Kidney capillary endothelial cell (primary cell): ENCODE data around the gene CIITA.
"Not testable (repeated sequence)": the region's sequence is repeated elsewhere in the genome, so short reads cannot be mapped to it uniquely, and the experiment has no call there.

Experiments used
- DNase-seq: peaks from one replicate; pipeline ENCODE4 v3.0.0-alpha.2; 2018; ENCODE audit warnings: low spot score

The CIITA gene

GRCh38 chr16:10937068-10937859, 60.3 kb downstream of the CIITA start:
- peak; percentile 59 for DNase-seq

DNA sequence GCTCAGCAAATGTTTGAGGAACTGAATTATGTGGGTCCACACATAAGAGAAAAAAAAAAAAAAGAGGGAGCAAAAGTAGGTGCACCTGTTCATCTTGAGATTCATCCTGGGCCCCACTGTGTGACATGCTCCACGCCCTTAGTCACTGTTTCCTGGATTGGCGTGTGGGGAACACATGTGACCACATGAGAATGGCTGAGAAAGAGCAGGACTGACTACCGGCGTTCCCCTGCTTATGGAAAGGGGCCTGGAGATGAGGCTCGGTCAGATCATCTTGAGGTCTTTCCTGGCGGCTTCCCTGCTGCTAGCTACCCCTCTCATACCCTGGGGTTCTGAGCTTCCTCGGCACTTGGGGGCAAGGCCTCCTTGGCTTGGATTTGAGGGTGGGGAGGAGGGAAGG, 61.3 kb downstream of the CIITA start:
- DNase-seq: no peak

GRCh38 chr16:10938796-10939648, 62.0 kb downstream of the CIITA start:
- DNase-seq: no peak

- no peak for DNase-seq
These were observed 62.7 kb downstream of the CIITA start for GRCh38 chr16:10939649-10940234.

DNA sequence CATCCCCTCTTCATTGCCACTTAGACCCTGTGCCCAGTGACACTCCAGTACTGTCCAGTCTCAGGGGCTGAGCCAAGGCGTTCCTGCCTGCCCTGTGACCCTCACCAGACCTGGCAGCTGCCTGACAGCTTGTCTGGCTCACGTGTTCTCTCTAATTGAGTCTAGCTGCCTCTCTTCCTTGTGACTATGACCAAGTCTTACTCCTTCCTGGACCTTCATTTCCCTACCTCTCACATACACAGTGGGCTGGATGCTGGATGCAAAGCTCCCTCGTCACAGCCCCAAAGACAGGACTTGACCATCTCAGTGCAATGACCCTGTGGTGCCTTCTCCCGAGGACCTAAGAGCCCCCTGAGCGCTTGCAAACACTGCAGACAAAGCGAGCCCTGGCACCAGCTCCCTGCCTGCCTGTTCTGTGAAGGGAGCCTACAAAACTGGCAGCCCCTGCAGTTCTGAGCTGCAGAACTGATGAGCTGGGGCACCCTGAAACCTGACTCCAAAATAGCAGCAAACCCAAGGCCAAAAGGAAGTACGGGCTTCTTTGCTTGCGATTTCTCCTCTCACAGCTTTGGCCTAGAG, 63.6 kb downstream of the CIITA start:
- DNase-seq: no peak

- DNase-seq: no peak
These were observed 64.3 kb downstream of the CIITA start for GRCh38 chr16:10941127-10941933.

GRCh38 chr16:10941935-10942351, 64.9 kb downstream of the CIITA start:
- DNase-seq: not testable (repeated sequence)

DNA sequence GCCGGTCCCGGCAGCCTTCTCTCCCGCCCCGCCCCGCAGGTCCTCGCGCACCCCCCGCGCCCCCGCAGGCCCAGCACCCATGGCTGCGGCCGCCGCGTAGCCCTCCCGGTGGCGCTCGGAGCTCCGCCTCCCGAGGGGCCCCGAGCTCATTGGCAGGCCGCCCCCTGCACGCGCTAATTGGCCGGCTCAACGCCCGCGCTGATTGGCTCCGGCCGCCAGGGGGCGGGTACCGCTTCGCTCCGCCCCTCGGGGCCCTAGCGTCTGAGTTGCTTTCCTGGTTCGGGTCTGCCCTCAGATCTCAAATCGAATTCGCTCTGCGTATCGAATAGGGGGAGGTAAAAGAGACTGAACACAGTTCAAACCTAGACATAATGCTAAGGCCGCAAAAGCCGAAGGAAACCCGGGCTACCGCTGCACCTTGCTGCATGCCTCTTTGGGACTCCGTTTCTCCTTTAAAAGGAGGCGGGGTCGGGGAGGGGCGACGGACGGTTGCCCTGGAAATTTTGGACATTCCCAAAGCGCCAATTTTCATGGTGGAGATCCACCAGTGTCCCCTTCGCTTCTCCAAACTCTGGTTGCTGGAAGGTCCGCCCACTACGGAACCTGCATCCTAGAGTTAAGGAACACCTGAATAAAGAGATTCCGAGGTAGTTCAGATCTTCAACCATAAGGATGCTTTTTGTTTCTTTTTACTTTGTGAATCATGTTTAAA, 65.5 kb downstream of the CIITA start, which contains the start of gene DEXI:
Gene DEXI, minus strand, starts transcription at position 117 of the 712 bp plus-strand sequence. CDS start 463 bp downstream, outside the sequence.
- peak; percentile 90 for DNase-seq

- DNase-seq: no peak
These were observed 66.0 kb downstream of the CIITA start for GRCh38 chr16:10943064-10943353.

DNA sequence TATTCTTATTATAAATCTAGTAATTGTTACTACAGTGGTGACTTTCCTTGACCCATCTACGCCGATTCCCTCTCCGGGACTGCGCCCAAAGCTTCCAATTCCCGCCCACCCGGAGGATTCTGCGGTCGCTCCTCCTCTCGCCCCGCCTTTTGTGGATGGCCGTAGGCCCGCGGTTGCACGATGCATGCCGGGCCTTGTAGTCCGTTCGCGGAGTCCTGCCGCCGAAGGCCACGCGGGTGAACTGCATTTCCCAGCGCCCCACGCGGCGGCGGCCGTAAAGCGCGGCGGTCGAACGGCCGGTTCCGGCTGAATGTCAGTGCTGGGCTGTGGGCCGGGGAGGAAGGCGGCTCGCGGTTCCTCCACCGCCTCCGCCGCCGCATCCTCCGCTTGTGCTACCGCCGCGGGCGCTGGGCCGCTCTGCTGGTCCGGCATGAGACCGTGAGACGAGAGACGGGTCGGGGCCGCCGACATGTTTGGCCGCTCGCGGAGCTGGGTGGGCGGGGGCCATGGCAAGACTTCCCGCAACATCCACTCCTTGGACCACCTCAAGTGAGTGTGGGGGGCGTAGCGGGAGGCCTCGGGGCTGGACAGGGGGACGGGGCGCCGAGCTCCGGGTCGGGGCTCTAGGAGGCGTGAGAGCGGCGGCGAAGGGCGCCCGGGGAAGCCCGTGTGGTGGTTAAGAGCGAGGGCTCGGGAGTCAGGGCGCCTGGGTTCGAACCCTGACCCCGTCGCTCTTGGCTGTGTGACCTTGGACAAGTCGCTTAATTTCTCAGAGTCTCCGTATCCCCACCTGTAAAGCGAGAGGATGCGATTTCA, 67.5 kb downstream of the CIITA start, which contains the start of gene CLEC16A:
Gene CLEC16A, plus strand, starts transcription at position 316 of the 816 bp plus-strand sequence. Its CDS starts 154 bp downstream, at position 470.
- DNase-seq: peak; percentile 95

- no peak for DNase-seq
These were observed 68.2 kb downstream of the CIITA start for GRCh38 chr16:10945065-10945787.

DNA sequence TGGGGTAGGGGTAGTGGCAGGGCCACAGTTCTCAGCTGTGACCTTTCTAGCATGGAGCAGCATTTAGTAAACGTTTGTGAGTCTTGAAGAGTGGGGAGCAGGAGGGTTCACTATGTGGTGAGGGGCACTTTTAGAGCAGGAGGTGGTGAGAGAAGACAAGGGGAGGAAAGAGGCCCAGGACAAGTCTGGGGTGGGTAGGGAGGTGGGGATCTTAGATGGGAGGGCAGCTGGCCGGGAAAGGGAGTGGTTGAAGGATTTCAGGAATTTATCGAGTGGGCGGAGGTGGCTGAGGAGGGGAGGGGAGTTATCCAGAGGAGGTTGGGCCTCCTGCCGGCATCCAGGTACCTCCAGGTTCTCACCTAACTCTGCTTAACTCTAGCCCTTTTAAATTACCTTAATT, 69.3 kb downstream of the CIITA start:
- DNase-seq: no peak

- no peak for DNase-seq
These were observed 70.3 kb downstream of the CIITA start for GRCh38 chr16:10947211-10947787.

- no peak for DNase-seq
These were observed 72.5 kb downstream of the CIITA start for GRCh38 chr16:10949424-10949970.

GRCh38 chr16:10950393-10950792, 73.4 kb downstream of the CIITA start:
- no peak for DNase-seq

- no peak for DNase-seq
These were observed 74.0 kb downstream of the CIITA start for GRCh38 chr16:10951026-10951425.

- DNase-seq: no peak
These were observed 77.9 kb downstream of the CIITA start for GRCh38 chr16:10954903-10955302.

DNA sequence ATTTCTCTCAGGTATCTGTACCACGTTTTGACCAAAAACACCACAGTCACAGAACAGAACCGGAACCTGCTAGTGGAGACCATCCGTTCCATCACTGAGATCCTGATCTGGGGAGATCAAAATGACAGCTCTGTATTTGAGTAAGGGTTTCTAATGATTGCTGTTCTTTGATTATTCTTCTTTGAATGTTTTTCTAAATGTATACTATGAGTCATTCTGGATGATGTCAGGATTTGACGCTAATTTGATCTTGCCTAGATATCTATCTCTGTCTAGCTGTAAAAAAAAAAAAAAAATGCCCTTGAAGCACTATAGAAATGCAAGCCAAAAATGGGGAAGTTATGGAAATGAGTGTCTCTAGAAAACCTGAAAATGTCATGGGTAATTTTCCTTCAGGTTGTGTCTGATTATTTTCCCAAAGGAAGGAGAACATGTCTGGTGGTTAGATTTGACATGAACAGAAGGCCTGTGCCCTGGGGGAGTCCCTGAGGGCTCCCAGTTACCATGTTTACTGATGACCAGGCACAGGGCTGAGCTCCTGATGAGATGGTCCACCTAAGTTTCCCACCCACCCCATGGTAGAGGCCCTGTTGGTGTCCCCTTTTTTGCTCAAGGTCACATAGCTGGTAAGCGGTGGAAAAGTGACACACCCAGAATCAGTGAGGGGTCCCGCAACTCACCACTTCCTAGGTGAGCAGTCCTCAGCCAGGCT, 80.9 kb downstream of the CIITA start:
- DNase-seq: no peak
